NCI-H345 treated with DMSO at 0.1 percent for 48 hours (cell line): ENCODE results near the gene LOXHD1.

ENCODE experiments used
- DNase-seq: peaks from one replicate; lab custom pipeline; 2025; ENCODE audit not compliant: unreplicated experiment; lab: John Stamatoyannopoulos, UW

Gene LOXHD1

DNA sequence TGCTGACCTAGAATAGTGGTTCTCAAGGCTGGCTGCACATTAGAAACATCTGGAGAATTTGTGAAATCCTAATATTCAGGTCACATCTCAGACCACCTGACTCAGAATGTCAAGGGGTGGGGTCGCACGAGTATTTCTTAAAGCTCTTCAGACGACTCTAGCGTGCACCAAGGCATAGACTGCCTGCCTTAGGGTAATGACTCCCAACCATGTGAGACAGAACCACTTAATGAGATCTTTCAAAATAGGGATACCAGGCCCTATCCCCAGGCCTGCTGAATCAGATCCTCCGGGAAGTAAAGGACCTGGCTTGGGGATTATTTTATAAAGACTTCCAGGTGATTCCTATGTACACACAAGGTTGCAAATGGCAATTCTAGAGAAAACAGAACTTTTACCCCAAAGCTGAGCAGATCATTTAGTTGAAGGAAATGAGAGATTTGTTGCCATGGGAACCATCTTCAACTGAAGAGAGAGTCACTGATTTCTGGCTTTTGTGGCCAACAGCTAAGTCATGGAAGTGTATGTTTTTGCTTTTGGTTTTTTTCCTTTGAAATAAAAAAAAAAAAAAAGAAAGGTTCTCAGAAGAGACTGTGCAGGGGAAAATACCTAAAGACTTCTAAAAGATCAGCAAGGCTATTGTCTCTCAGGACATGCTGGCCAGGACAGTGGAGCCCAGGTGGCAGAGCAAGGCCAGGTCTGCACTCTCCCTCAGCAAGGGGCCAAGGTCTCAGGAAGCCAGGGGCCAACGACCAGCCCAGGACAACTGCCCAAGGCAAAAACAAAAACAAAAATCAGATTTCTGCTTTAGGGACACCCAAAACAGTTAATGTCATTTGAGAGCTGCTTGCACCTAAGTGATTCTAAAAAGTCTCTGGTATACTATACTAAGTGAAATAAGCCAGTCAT lies 15.3 kb upstream of the LOXHD1 start:
- no peak for DNase-seq

DNA sequence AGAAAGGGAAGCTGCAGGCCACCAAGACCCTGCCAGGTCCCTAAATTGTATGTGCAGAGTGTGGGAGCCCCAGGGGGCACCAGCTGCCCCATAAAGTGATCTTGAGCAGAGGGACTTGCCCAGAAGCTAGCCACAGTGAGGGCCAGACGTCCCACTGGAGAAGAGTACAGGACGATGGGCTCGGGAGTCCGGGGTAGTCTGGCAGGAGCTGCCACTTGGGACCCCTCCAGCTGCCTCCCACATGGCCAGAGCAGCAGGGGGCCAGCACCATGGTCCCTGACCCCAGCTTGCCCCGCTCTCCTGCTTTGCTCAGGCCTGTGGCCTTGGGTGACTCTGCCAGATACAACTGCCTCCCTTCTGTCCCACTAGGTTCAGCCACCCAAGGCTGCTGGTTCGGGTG lies 11.7 kb upstream of the LOXHD1 start:
- DNase-seq: no peak

- no peak for DNase-seq
Measured at GRCh38 chr18:46668135-46668534, 11.1 kb upstream of the LOXHD1 start.

- DNase-seq: no peak
Measured at GRCh38 chr18:46663539-46663938, 6.5 kb upstream of the LOXHD1 start.

GRCh38 chr18:46660957-46661749 lies 4.1 kb upstream of the LOXHD1 start:
- no peak for DNase-seq

- DNase-seq: no peak
Measured at GRCh38 chr18:46659484-46659883, 2.5 kb upstream of the LOXHD1 start.

GRCh38 chr18:46656326-46657114 lies 500 bp downstream of the LOXHD1 start:
- DNase-seq: no peak

GRCh38 chr18:46652372-46652771 lies 4.6 kb downstream of the LOXHD1 start:
- no peak for DNase-seq

DNA sequence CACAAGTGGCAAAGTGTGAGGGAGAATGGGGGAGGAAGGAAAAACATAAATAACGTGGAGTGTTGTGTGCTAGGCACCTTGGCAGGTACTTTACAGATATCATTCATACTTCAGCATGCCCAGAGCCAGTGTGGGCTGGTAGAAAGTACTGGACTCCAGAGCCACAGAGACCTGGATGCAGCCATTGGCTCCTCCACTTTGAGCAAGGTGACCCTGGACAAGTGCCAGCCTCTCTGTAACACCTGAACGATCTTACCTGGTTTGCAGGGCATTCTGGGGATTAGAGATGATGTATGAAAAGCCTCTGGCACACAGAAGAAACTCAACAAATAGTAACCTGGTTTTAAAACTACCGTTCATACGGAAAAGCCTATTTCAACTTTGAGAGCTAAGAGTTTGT lies 6.3 kb downstream of the LOXHD1 start:
- no peak for DNase-seq

- no peak for DNase-seq
Measured at GRCh38 chr18:46649071-46649862, 7.8 kb downstream of the LOXHD1 start.

DNA sequence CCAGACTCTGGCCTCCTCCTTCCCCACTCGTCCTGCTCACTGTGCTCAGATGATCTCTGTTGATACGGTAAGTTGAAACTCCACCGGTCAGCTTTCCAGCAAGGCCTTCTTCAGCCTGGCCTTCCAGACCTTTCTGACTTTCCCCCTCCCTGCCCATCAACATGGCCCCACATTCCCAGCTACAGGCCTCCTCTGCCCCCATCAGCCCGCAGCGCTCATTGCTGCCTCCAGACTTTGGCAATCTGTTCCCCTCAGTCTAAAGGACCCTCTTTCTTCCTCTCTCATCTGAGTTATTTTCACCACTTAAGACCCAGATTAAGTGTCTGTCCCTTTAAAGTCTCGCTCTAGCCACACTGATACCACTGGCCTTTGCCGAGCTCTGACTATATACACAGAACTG lies 10.6 kb downstream of the LOXHD1 start:
- no peak for DNase-seq

- no peak for DNase-seq
Measured at GRCh38 chr18:46642561-46642960, 14.5 kb downstream of the LOXHD1 start.

DNA sequence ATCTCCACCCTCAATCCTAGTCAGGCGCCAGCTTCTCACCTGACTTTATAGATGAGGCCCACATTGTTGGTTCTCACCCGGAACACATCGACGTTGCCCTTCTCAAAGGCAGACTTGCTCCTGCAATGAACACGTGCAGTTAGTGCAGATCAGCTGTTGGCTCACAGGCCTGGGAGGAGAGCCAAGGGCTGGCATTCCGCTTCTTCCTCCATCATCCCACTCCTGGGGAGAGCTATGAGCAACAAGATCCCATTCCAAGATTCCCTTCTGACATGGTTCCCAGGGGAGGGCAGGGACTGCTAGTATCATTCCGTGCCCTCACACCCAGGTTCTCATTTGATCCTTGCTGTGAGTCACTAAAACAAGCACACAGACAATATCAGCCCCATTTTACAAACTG lies 15.1 kb downstream of the LOXHD1 start:
- DNase-seq: no peak

- DNase-seq: no peak
Measured at GRCh38 chr18:46639386-46639785, 17.6 kb downstream of the LOXHD1 start.

DNA sequence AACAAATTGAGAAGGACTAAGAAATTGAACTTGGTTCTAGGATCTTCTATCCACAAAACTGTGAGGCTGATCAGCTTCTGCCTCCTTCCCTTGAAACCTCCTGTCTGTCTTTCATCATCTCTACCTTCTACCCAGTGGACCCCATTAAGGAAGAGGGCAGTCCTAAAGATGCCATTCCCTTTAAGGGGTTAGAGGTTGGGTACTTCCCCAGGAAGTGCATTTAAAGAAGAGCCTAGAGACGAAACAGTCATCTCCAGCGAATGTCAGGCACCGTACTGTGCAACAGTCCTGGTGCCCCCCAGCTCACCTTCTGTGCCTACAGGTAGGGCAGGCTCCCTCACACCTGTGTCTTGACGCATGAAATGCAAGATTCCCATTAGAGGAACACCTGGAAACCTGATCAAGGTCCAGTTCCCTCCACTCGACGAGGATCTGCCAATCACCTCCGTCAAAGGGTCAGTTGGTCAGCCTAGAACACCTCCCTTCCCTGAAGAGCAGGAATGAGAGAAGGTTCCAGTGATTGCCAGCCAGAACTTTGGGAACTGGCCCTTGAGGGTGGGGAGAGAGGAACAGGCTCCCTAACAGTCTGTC lies 20.9 kb downstream of the LOXHD1 start:
- no peak for DNase-seq

DNA sequence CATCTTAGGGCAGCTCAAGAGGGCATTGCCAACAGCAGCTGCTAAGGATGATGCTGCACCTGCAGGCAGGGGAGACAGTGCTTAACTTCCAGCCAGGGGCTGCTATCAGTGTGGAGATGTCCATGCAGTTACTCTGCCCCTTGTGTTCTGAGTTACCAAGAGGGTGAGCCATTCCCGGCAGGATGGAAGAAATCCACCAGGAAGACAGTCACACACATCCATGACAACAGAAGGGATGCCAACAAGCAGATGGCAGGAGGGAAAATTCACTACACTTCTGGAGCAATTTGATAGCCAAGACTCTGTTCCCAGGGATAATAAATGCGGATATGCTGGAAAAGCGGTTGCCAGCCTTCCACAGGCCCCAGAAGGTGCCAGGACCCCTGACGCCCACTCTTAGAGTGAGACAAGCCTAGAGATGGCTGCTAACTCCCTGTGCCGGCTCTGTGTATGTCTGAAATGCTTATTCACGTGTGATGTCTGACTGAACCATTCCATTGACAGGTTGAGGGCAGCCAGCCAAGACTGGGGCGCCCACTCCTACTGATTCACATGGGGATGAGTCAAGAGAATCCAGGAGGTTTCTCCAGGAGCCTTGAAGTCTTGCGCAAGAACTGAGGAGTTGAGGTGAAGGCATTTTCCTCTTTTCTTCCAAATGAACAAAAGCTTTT lies 24.5 kb downstream of the LOXHD1 start:
- no peak for DNase-seq

DNA sequence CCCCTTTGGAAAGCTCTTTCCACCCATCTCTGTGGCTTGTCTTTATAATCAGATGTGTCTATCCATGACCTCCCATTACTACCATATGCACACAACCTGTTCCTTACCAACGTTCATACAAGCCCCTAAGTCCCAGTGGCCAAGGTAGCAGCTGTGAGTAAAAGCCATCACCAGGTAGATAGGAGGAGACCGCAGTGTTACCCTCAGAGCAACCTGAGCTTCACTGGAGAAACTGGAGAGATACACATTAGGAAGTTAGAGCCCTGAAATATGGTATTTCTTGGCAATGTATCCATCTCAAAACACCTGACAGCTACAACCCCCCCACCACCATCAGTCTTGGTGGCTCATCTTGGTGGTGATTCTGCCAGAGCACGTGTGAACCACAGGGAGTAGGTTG lies 26.0 kb downstream of the LOXHD1 start:
- no peak for DNase-seq

GRCh38 chr18:46630160-46630559 lies 26.9 kb downstream of the LOXHD1 start:
- DNase-seq: no peak

- DNase-seq: no peak
Measured at GRCh38 chr18:46629361-46629760, 27.7 kb downstream of the LOXHD1 start.

DNA sequence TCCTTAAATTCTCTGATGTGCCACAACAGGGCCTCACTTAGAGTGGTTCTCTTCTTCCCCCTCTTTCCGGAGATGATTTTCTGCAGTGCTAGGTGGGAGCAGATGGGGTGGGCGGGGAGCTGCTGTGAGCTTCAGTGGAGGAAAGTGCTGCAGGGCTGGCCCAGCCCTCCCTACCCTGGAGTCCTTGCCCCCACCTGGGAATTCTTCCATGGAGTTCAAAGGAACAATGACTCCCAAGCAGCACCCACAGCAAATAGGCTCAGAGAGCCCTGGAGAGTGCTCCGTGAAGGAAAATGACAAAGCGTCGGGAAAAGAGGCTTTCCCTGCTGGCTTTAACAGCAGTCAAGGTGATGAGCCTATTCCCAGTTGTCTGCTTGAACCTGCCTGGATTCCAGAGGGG lies 28.8 kb downstream of the LOXHD1 start:
- no peak for DNase-seq
